PC-9 (cell line): Measurements from ENCODE around the gene ARSJ.

Experiments used
- CTCF ChIP-seq: fragments of 200-600 bp; sonication (generic); conservative IDR thresholded peaks from 2 replicates; pipeline ENCODE4 v1.6.1; 2017; ENCODE audit warnings: mixed run types, antibody characterized with exemption, mild to moderate bottlenecking, moderate library complexity
- EZH2 ChIP-seq: fragments of 200-600 bp; sonication (generic); IDR thresholded peaks from 2 replicates; pipeline ENCODE4 v1.8.0; 2017; ENCODE audit warnings: antibody characterized with exemption, low read depth

DNA sequence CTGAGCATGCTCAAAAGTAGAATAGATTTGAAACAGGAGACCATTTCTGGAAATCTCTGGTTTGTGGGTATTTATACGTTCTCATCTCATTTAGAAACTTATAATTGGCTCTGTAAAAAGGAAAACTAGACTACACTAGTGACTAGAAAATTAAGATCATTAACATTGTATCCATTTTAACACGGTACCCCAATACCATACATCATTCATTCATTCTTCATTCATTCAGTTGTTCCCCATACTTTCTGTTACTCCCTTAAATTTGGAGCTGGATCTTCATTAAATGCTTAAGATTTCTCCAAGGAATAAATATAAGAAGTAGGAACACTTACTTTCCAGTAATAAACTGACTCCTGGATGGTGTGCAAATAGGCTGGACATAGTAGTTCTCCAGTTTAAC is 1.3 kb downstream of the ARSJ start:
- TF ChIP-seq CTCF (no peak), EZH2 (no peak)
